IPS DF 6.9 (cell line): Measurements from ENCODE around the gene PDE11A.

Experiments used
- DNase-seq: peaks from one replicate; pipeline ENCODE4 v3.0.0-alpha.2; 2013; ENCODE audit warnings: low read depth, low spot score
- H3K27ac ChIP-seq: one replicate; pipeline ENCODE4 v1.5.1; 2013; ENCODE audit warnings: low read length, control low read depth
- H3K27me3 ChIP-seq: 2 replicates; pipeline ENCODE4 v1.6.1; 2013; ENCODE audit warnings: mild to moderate bottlenecking, low read length; ENCODE audit not compliant: control insufficient read depth, insufficient read depth
- H3K36me3 ChIP-seq: 2 replicates; pipeline ENCODE4 v1.6.1; 2013; ENCODE audit warnings: low read length; ENCODE audit not compliant: control insufficient read depth, insufficient read depth
- H3K4me1 ChIP-seq: 2 replicates; pipeline ENCODE4 v1.6.1; 2013; ENCODE audit warnings: low read length; ENCODE audit not compliant: control insufficient read depth, insufficient read depth
- H3K4me3 ChIP-seq: 2 replicates; pipeline ENCODE4 v1.5.1; 2013; ENCODE audit warnings: mild to moderate bottlenecking, low read length
- H3K9me3 ChIP-seq: 2 replicates; pipeline ENCODE4 v1.6.1; 2013; ENCODE audit warnings: low read length, inconsistent platforms; ENCODE audit not compliant: control insufficient read depth, insufficient read depth
- WGBS: extraction: QIAGEN DNeasy Blood & Tissue Kit; methylation state at CpG from one replicate; pipeline ENCODE4 v1.1.7; 2013; ENCODE audit warnings: mixed read lengths, missing lambda C conversion rate; ENCODE audit not compliant: insufficient read length, insufficient coverage; 5-methylcytosine and 5-hydroxymethylcytosine counted together

The PDE11A gene

GRCh38 chr2:177619986-177620385 lies 452.6 kb downstream of the PDE11A start:
- Histone ChIP-seq H3K9me3 (no peaks in the 10 kb centered on the region), H3K27me3 (no peaks in the 10 kb centered on the region), H3K4me3 (no peak overlapping the region), H3K36me3 (no peaks in the 10 kb centered on the region), H3K4me1 (no peaks in the 10 kb centered on the region), H3K27ac (no peak overlapping the region)
- WGBS = no CpG with 5 or more reads among the region's 2 CpGs
- DNase-seq = no peak

GRCh38 chr2:177619461-177619860 lies 453.1 kb downstream of the PDE11A start:
- Histone ChIP-seq H3K4me1 (no peaks in the 10 kb centered on the region), H3K36me3 (no peaks in the 10 kb centered on the region), H3K4me3 (no peak overlapping the region), H3K27ac (no peak overlapping the region), H3K9me3 (no peaks in the 10 kb centered on the region), H3K27me3 (no peaks in the 10 kb centered on the region)
- WGBS = no CpG with 5 or more reads among the region's 4 CpGs
- no peak for DNase-seq

- DNase-seq = peak; percentile 74
- Histone ChIP-seq H3K4me1 (no peaks in the 10 kb centered on the region), H3K27ac (no peak overlapping the region), H3K4me3 (peak overlapping the region; percentile 80; the same call in 1 of the 2 replicates), H3K27me3 (no peaks in the 10 kb centered on the region), H3K9me3 (no peaks in the 10 kb centered on the region), H3K36me3 (no peaks in the 10 kb centered on the region)
- no CpG with 5 or more reads among the region's 76 CpGs for WGBS
These were observed 454.0 kb downstream of the PDE11A start for GRCh38 chr2:177618255-177619253.

- no peaks in the 10 kb centered on the region for H3K4me1 ChIP-seq
- no CpG with 5 or more reads among the region's 9 CpGs for WGBS
- H3K27me3 ChIP-seq = no peaks in the 10 kb centered on the region
- H3K4me3 ChIP-seq = peak overlapping the region; percentile 80; the same call in 1 of the 2 replicates
- no peak overlapping the region for H3K27ac ChIP-seq
- H3K36me3 ChIP-seq = no peaks in the 10 kb centered on the region
- no peaks in the 10 kb centered on the region for H3K9me3 ChIP-seq
- DNase-seq = no peak
These were observed 454.7 kb downstream of the PDE11A start for GRCh38 chr2:177617849-177618248.

- H3K36me3 ChIP-seq = no peaks in the 10 kb centered on the region
- H3K27me3 ChIP-seq = no peaks in the 10 kb centered on the region
- WGBS = no CpG with 5 or more reads among the region's 3 CpGs
- no peak overlapping the region for H3K27ac ChIP-seq
- no peak overlapping the region for H3K4me3 ChIP-seq
- no peak for DNase-seq
- H3K4me1 ChIP-seq = no peaks in the 10 kb centered on the region
- no peaks in the 10 kb centered on the region for H3K9me3 ChIP-seq
These were observed 455.8 kb downstream of the PDE11A start for GRCh38 chr2:177616731-177617130.

GRCh38 chr2:177616066-177616465 lies 456.5 kb downstream of the PDE11A start:
- Histone ChIP-seq H3K27me3 (no peaks in the 10 kb centered on the region), H3K4me1 (no peaks in the 10 kb centered on the region), H3K27ac (no peak overlapping the region), H3K36me3 (no peaks in the 10 kb centered on the region), H3K9me3 (no peaks in the 10 kb centered on the region), H3K4me3 (no peak overlapping the region)
- DNase-seq = no peak
- WGBS = no CpG with 5 or more reads among the region's 4 CpGs

- Histone ChIP-seq H3K4me3 (no peak overlapping the region), H3K27ac (no peak overlapping the region), H3K27me3 (no peaks in the 10 kb centered on the region), H3K36me3 (no peaks in the 10 kb centered on the region), H3K4me1 (no peaks in the 10 kb centered on the region), H3K9me3 (no peaks in the 10 kb centered on the region)
- WGBS = 100% methylated on average over 1 of the region's 4 CpGs
- DNase-seq = no peak
These were observed 459.9 kb downstream of the PDE11A start for GRCh38 chr2:177612659-177613058.

- H3K4me1 ChIP-seq = no peaks in the 10 kb centered on the region; the same call in 1 of the 2 replicates
- WGBS = no CpG with 5 or more reads among the region's 6 CpGs
- H3K27ac ChIP-seq = no peak overlapping the region
- no peak for DNase-seq
- H3K9me3 ChIP-seq = no peaks in the 10 kb centered on the region
- no peaks in the 10 kb centered on the region for H3K36me3 ChIP-seq
- H3K4me3 ChIP-seq = no peak overlapping the region
- H3K27me3 ChIP-seq = no peaks in the 10 kb centered on the region
These were observed 461.2 kb downstream of the PDE11A start for GRCh38 chr2:177611310-177611886.

- H3K27me3 ChIP-seq = no peaks in the 10 kb centered on the region
- H3K9me3 ChIP-seq = no peaks in the 10 kb centered on the region
- 100% methylated on average over 1 of the region's 1 CpG for WGBS
- no peak overlapping the region for H3K27ac ChIP-seq
- DNase-seq = no peak
- H3K4me1 ChIP-seq = no peaks in the 10 kb centered on the region; the same call in 1 of the 2 replicates
- no peak overlapping the region for H3K4me3 ChIP-seq
- H3K36me3 ChIP-seq = no peaks in the 10 kb centered on the region
These were observed 461.8 kb downstream of the PDE11A start for GRCh38 chr2:177610813-177611212.

- no peak overlapping the region for H3K27ac ChIP-seq
- H3K4me3 ChIP-seq = no peak overlapping the region
- no peaks in the 10 kb centered on the region for H3K27me3 ChIP-seq
- H3K9me3 ChIP-seq = no peaks in the 10 kb centered on the region
- no CpG with 5 or more reads among the region's 7 CpGs for WGBS
- DNase-seq = no peak
- H3K36me3 ChIP-seq = no peaks in the 10 kb centered on the region
- no peaks in the 10 kb centered on the region; the same call in 1 of the 2 replicates for H3K4me1 ChIP-seq
These were observed 465.9 kb downstream of the PDE11A start for GRCh38 chr2:177606636-177607035.
